ENCODE results near the gene HSDL2. TPM values are rescaled to one million over a fixed set of nuclear protein-coding genes. Genes with fewer than 3 reads are reported as not detected.
"Not testable (repeated sequence)": the region's sequence is repeated elsewhere in the genome, so short reads cannot be mapped to it uniquely, and the experiment has no call there.

HSDL2 gene
- total RNA-seq, 1 experiment from 2014 or later = 24.4 TPM

DNA sequence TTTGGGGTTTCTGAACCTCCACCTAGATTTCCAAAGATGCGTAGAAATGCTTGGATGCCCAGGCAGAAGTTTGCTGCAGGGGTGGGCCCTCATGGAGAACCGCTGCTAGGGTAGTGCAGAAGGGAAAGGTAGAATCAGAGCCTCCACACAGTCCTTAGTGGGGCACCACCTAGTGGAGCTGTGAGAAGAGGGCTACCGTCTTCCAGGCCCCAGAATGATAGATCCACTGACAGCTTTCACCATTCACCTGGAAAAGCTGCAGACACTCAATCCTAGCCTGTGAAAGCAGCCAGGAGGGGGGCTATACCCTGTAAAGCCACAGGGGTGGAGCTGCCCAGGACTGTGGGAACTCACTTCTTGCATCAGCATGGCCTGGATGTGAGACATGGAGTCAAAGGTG is 13.3 kb upstream of the HSDL2 start:
- DNase-seq = peak; percentile 9
- BruUV-seq (replicated peaks) = no TSS peak
- no peak overlapping the region for H3K4me3 Mint-ChIP-seq (ENCODE audit: low read depth, unreplicated experiment)
- intact Hi-C loops (cut with micrococcal nuclease; ENCODE audit: unreplicated experiment) = no loop called here
- H3K27ac Mint-ChIP-seq (ENCODE audit: unreplicated experiment) = no peak overlapping the region
- H3K36me3 Mint-ChIP-seq (ENCODE audit: insufficient read depth, unreplicated experiment) = peaks cover 5% of the 10 kb centered on the region
- H3K4me1 Mint-ChIP-seq (ENCODE audit: low read depth, unreplicated experiment) = no peaks in the 10 kb centered on the region
- H3K9me3 Mint-ChIP-seq (ENCODE audit: low read depth, unreplicated experiment) = peaks cover 5% of the 10 kb centered on the region
- CTCF ChIA-PET = interaction anchor here (1.0 to 1.2 kb wide), 2 partner anchors 269 to 275 kb away, joined by 3 to 4 read pairs; no protein-coding TSS in a partner anchor
- H3K27me3 Mint-ChIP-seq (ENCODE audit: unreplicated experiment) = no peaks in the 10 kb centered on the region
- TF ChIP-seq, protein P1, sequence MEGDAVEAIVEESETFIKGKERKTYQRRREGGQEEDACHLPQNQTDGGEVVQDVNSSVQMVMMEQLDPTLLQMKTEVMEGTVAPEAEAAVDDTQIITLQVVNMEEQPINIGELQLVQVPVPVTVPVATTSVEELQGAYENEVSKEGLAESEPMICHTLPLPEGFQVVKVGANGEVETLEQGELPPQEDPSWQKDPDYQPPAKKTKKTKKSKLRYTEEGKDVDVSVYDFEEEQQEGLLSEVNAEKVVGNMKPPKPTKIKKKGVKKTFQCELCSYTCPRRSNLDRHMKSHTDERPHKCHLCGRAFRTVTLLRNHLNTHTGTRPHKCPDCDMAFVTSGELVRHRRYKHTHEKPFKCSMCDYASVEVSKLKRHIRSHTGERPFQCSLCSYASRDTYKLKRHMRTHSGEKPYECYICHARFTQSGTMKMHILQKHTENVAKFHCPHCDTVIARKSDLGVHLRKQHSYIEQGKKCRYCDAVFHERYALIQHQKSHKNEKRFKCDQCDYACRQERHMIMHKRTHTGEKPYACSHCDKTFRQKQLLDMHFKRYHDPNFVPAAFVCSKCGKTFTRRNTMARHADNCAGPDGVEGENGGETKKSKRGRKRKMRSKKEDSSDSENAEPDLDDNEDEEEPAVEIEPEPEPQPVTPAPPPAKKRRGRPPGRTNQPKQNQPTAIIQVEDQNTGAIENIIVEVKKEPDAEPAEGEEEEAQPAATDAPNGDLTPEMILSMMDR (IDR thresholded peaks at IDR 0.05; ENCODE audit: unreplicated experiment) = peak; percentile 18

GRCh38 chr9:112367465-112367864 is 12.4 kb upstream of the HSDL2 start:
- Mint-ChIP-seq H3K4me3 (ENCODE audit: low read depth, unreplicated experiment) (no peak overlapping the region), H3K27me3 (ENCODE audit: unreplicated experiment) (no peaks in the 10 kb centered on the region)
- TF ChIP-seq, protein P1 (IDR thresholded peaks at IDR 0.05; ENCODE audit: unreplicated experiment) = no peak

DNA sequence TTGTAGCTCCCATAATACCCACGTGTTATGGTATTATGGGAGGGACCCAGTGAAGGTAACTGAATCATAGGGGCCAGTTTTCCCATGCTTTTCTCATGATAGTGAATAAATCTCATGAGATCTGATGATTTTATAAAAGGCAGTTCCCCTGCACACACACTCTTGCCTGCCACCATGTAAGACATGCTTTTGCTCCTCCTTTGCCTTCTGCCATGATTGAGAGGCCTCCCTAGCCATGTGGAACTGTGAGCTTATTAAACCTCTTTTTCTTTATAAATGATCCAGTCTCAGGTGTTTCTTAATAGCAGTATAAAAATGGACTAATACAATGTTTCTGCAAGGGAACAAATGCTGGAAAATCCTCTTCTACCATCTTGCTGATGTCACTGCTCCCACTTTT is 10.1 kb upstream of the HSDL2 start:
- H3K27ac Mint-ChIP-seq (ENCODE audit: unreplicated experiment) = no peak overlapping the region
- no peaks in the 10 kb centered on the region for H3K27me3 Mint-ChIP-seq (ENCODE audit: unreplicated experiment)
- CTCF ChIA-PET = no interaction called here
- no TSS peak for BruUV-seq (replicated peaks)
- H3K4me1 Mint-ChIP-seq (ENCODE audit: low read depth, unreplicated experiment) = no peaks in the 10 kb centered on the region
- no peak for DNase-seq
- peaks cover 5% of the 10 kb centered on the region for H3K9me3 Mint-ChIP-seq (ENCODE audit: low read depth, unreplicated experiment)
- no peak overlapping the region for H3K4me3 Mint-ChIP-seq (ENCODE audit: low read depth, unreplicated experiment)
- peaks cover 5% of the 10 kb centered on the region for H3K36me3 Mint-ChIP-seq (ENCODE audit: insufficient read depth, unreplicated experiment)
- intact Hi-C loops (cut with micrococcal nuclease; ENCODE audit: unreplicated experiment) = no loop called here
- TF ChIP-seq, protein P1 (IDR thresholded peaks at IDR 0.05; ENCODE audit: unreplicated experiment) = no peak

More at GRCh38 chr9:112367465-112367864, 12.4 kb upstream of the HSDL2 start:
- intact Hi-C loops (cut with micrococcal nuclease; ENCODE audit: unreplicated experiment) = no loop called here
- Mint-ChIP-seq H3K27ac (ENCODE audit: unreplicated experiment) (no peak overlapping the region), H3K36me3 (ENCODE audit: insufficient read depth, unreplicated experiment) (peaks cover 5% of the 10 kb centered on the region), H3K4me1 (ENCODE audit: low read depth, unreplicated experiment) (no peaks in the 10 kb centered on the region), H3K9me3 (ENCODE audit: low read depth, unreplicated experiment) (peaks cover 5% of the 10 kb centered on the region)
- DNase-seq = no peak
- CTCF ChIA-PET = interaction anchor here (0.5 to 1.2 kb wide), 3 partner anchors 270 to 425 kb away, joined by 3 to 4 read pairs (median 3); no protein-coding TSS in a partner anchor
- no TSS peak for BruUV-seq (replicated peaks)

GRCh38 chr9:112371060-112371459 is 8.8 kb upstream of the HSDL2 start:
- intact Hi-C loops (cut with micrococcal nuclease; ENCODE audit: unreplicated experiment) = no loop called here
- CTCF ChIA-PET = no interaction called here
- Mint-ChIP-seq H3K9me3 (ENCODE audit: low read depth, unreplicated experiment) (peaks cover 2% of the 10 kb centered on the region), H3K4me3 (ENCODE audit: low read depth, unreplicated experiment) (no peak overlapping the region), H3K36me3 (ENCODE audit: insufficient read depth, unreplicated experiment) (peaks cover 5% of the 10 kb centered on the region), H3K27me3 (ENCODE audit: unreplicated experiment) (no peaks in the 10 kb centered on the region), H3K27ac (ENCODE audit: unreplicated experiment) (no peak overlapping the region), H3K4me1 (ENCODE audit: low read depth, unreplicated experiment) (no peaks in the 10 kb centered on the region)
- TF ChIP-seq, protein P1 (IDR thresholded peaks at IDR 0.05; ENCODE audit: unreplicated experiment) = no peak
- no peak for DNase-seq
- no TSS peak for BruUV-seq (replicated peaks)

GRCh38 chr9:112373666-112374065 is 6.2 kb upstream of the HSDL2 start:
- peaks cover 11% of the 10 kb centered on the region for H3K4me1 Mint-ChIP-seq (ENCODE audit: low read depth, unreplicated experiment)
- BruUV-seq (replicated peaks); H3K27ac Mint-ChIP-seq (ENCODE audit: unreplicated experiment); CTCF ChIA-PET; intact Hi-C loops (cut with micrococcal nuclease; ENCODE audit: unreplicated experiment); H3K4me3 Mint-ChIP-seq (ENCODE audit: low read depth, unreplicated experiment); H3K27me3 Mint-ChIP-seq (ENCODE audit: unreplicated experiment); DNase-seq; H3K36me3 Mint-ChIP-seq (ENCODE audit: insufficient read depth, unreplicated experiment); H3K9me3 Mint-ChIP-seq (ENCODE audit: low read depth, unreplicated experiment): not testable (repeated sequence)

GRCh38 chr9:112374232-112374631 is 5.7 kb upstream of the HSDL2 start:
- intact Hi-C loops (cut with micrococcal nuclease; ENCODE audit: unreplicated experiment); H3K4me3 Mint-ChIP-seq (ENCODE audit: low read depth, unreplicated experiment); CTCF ChIA-PET; BruUV-seq (replicated peaks); H3K9me3 Mint-ChIP-seq (ENCODE audit: low read depth, unreplicated experiment); H3K36me3 Mint-ChIP-seq (ENCODE audit: insufficient read depth, unreplicated experiment); DNase-seq; H3K27ac Mint-ChIP-seq (ENCODE audit: unreplicated experiment); H3K27me3 Mint-ChIP-seq (ENCODE audit: unreplicated experiment): not testable (repeated sequence)
- peaks cover 11% of the 10 kb centered on the region for H3K4me1 Mint-ChIP-seq (ENCODE audit: low read depth, unreplicated experiment)
